Gastrocnemius medialis (tissue), 4 donors: ENCODE measurements around the gene SPIRE1.

Source experiments
- POLR2A ChIP-seq, 2 donors: fragments of 450-650 bp; IDR thresholded peaks; one replicate each; pipeline ENCODE4 v1.6.1; 2017; ENCODE audit warnings: antibody characterized with exemption in 2 of 2, mild to moderate bottlenecking in 2 of 2, moderate library complexity in 2 of 2
- TF ChIP-seq, protein P1 (sequence below), 5 experiments: fragments of 450-650 bp in 3 of 5; fragments of 200-600 bp in 2 of 5; sonication (generic) in 2 of 5; IDR thresholded peaks in 4 of 5; conservative IDR thresholded peaks in 1 of 5; 1 replicate in 4 of 5; 2 replicates in 1 of 5; pipeline ENCODE4 v1.5.1; 2016 to 2019; ENCODE audit warnings: antibody characterized with exemption in 5 of 5, mild to moderate bottlenecking in 3 of 5, moderate library complexity in 3 of 5

DNA sequence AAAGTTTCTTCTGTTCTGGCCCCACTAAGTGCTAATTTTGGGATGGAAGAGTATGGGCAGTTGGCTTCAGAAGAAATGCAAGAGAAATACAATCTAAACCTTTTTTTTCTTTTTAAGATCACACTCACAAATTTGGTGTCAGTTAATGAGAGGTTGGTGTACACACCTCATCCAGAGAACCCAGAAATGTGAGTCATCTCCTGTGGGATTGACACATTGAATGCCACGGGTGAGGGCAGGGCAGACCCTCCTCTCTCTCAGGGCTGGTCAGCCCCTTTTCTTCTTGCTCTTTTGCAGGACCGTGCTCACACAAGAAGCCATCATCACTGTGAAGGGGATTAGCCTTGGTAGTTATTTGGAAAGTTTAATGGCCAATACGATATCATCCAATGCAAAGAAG lies 231.0 kb downstream of the SPIRE1 start:
- TF ChIP-seq, protein P1, sequence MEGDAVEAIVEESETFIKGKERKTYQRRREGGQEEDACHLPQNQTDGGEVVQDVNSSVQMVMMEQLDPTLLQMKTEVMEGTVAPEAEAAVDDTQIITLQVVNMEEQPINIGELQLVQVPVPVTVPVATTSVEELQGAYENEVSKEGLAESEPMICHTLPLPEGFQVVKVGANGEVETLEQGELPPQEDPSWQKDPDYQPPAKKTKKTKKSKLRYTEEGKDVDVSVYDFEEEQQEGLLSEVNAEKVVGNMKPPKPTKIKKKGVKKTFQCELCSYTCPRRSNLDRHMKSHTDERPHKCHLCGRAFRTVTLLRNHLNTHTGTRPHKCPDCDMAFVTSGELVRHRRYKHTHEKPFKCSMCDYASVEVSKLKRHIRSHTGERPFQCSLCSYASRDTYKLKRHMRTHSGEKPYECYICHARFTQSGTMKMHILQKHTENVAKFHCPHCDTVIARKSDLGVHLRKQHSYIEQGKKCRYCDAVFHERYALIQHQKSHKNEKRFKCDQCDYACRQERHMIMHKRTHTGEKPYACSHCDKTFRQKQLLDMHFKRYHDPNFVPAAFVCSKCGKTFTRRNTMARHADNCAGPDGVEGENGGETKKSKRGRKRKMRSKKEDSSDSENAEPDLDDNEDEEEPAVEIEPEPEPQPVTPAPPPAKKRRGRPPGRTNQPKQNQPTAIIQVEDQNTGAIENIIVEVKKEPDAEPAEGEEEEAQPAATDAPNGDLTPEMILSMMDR (IDR thresholded peaks at IDR 0.05 in 4 of 5, conservative IDR thresholded peaks at IDR 0.05 in 1 of 5), result no peak
- TF ChIP-seq POLR2A (IDR thresholded peaks at IDR 0.05), result no peak
